Thoracic aorta (tissue), 2 donors: Measurements from ENCODE around the gene EPB41L5. TPM values are rescaled to one million over a fixed set of nuclear protein-coding genes. Genes with fewer than 3 reads are reported as not detected.

Experiments used
- ATAC-seq: fragments of 150-250 bp; one replicate; pipeline ENCODE4 v1.8.0; 2017; ENCODE audit warnings: low read depth; ENCODE audit not compliant: insufficient number of reproducible peaks, low FRiP score
- DNase-seq: peaks from one replicate; pipeline ENCODE4 v3.0.0-alpha.2; 2020; ENCODE audit warnings: low spot score
- H3K27ac ChIP-seq, 2 donors: fragments of 200-600 bp; sonication (generic); 1 replicate in 1 of 2; 2 replicates in 1 of 2; pipeline ENCODE4 v1.5.1; 2016; ENCODE audit warnings: mild to moderate bottlenecking in 2 of 2, moderate library complexity in 2 of 2
- H3K27me3 ChIP-seq: fragments of 200-600 bp; sonication (generic); replicated peaks from 2 replicates; pipeline ENCODE4 v1.6.0; 2016; ENCODE audit warnings: mild to moderate bottlenecking; ENCODE audit not compliant: insufficient read depth
- H3K36me3 ChIP-seq: fragments of 200-600 bp; sonication (generic); one replicate; pipeline ENCODE4 v1.5.1; 2016
- H3K4me1 ChIP-seq, 2 donors: fragments of 200-600 bp; sonication (generic); 1 replicate in 1 of 2; 2 replicates in 1 of 2; pipeline versions ENCODE4 v1.5.1 to v1.6.0; 2016; ENCODE audit warnings: low read depth in 2 of 2, mild to moderate bottlenecking in 1 of 2; ENCODE audit not compliant: control insufficient read depth in 1 of 2
- H3K4me3 ChIP-seq: fragments of 200-600 bp; sonication (generic); 2 replicates; pipeline ENCODE4 v1.5.1; 2016; ENCODE audit warnings: mild to moderate bottlenecking
- H3K9me3 ChIP-seq: fragments of 200-600 bp; sonication (generic); 2 replicates; pipeline ENCODE4 v1.5.1; 2016
- CTCF ChIP-seq: fragments of 200-600 bp; sonication (generic); IDR thresholded peaks from one replicate; pipeline ENCODE4 v1.5.1; 2019; ENCODE audit warnings: antibody characterized with exemption
- total RNA-seq, 2 donors: library from RNA; depleted of rRNA; stranded (reverse); fragments of >200 nt; gene quantifications; one replicate each; pipeline versions ENCODE4 v1.1.0 to v1.2.3, GENCODE V29; 2016

The EPB41L5 gene
- total RNA-seq, 2 donors from 2014 or later: 15.4 to 18.5 TPM

DNA sequence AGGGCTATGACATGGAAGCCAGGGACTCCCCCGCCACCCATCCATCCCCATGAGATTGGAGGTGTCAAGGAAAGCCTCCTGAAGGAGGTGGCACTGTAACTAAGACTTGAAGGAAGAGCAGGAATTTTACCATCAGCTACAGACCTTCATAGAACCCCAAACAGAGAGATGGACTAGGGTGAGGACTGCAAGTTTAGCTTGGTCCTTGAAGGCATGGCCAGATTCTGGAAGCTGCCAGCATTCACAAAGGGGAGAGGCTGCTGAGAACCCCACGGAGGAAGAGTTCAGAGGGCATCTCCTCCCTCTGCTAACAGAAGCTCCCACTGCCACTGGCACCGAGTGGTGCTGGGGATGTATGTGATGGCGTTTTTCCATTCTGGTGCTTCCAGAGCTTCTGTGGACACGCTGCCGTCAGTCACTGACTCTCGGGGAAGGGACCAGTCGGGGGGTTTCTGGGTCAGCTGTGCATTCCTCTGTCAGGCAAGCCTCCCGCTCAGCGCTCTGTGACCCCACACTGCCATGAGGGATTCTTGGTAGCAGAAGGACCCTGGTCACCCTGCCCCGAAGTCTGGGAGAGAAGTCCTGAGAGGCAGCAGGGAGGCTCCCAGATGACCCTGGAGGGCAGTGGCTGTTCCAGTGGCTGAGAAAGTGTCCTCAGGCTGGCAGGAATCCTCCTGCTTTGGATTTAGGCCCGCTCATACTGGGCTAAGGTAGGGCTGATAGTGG lies 192.2 kb downstream of the EPB41L5 start:
- Histone ChIP-seq H3K9me3 (no peaks in the 10 kb centered on the region), H3K27me3 (no peaks in the 10 kb centered on the region), H3K4me3 (no peak overlapping the region), H3K36me3 (no peaks in the 10 kb centered on the region), H3K27ac (no peak overlapping the region), H3K4me1 (peaks cover 0 to 7% of the 10 kb centered on the region in 2 donors)
- ATAC-seq: no peak
- no peak for TF ChIP-seq CTCF
- DNase-seq: no peak

- DNase-seq: no peak
- no peaks in the 10 kb centered on the region for H3K9me3 ChIP-seq
- H3K27me3 ChIP-seq: no peaks in the 10 kb centered on the region
- ATAC-seq: no peak
- no peak for TF ChIP-seq CTCF
- peaks cover 0 to 7% of the 10 kb centered on the region in 2 donors for H3K4me1 ChIP-seq
- no peak overlapping the region for H3K4me3 ChIP-seq
- no peaks in the 10 kb centered on the region for H3K36me3 ChIP-seq
- no peak overlapping the region for H3K27ac ChIP-seq
These were observed 193.2 kb downstream of the EPB41L5 start for GRCh38 chr2:120206022-120206581.

DNA sequence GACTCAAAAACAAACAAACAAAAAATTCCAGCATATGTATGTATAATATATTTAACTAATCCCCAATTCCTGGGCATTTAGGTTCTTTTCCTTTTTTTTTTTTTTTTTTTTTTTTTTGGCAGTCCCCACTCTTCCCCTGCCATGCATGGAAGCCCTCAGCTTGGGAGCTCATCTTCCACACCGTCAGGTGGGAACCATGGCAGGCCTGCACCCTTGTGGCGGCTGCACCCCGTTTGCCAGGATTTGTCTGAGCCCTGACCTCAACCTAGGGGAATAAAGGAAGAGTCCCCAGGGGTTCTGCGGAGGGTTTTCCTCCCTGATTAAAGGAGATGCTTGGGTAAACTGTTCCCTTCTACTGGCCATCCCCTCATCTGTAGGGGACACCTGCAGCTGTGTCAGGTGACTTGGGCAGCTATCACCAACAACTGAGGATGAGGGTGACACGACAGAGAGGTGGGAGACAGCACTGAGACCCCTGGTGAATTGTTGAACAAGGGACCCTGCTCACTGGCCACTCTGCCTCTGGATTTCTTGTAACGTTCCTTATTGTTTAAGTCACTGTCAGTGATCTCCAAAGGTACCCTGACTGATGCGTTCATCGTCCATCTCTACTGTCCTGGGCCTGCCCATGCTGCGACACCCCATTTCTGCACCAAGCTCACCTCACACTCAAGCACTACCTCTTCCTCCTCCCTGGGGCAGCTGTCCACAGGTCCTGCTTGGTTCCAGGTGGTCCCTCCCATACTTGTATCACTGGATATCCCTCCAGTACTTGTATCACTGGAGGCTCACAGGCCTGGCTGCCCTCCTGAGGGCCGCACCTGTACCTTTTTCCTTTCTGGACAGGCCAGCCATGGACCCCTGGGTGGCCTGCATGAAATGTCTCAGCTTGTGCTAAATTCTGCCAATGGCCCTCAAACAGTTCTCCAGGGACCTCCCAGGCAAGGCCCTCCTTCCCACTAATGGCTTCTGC lies 195.8 kb downstream of the EPB41L5 start:
- no peaks in the 10 kb centered on the region for H3K27me3 ChIP-seq
- DNase-seq (no peak), ATAC-seq (no peak)
- H3K4me3 ChIP-seq: no peak overlapping the region
- H3K4me1 ChIP-seq: peaks cover 0 to under 1% of the 10 kb centered on the region in 2 donors
- no peak for TF ChIP-seq CTCF
- H3K27ac ChIP-seq: no peak overlapping the region
- no peaks in the 10 kb centered on the region for H3K9me3 ChIP-seq
- H3K36me3 ChIP-seq: no peaks in the 10 kb centered on the region

DNA sequence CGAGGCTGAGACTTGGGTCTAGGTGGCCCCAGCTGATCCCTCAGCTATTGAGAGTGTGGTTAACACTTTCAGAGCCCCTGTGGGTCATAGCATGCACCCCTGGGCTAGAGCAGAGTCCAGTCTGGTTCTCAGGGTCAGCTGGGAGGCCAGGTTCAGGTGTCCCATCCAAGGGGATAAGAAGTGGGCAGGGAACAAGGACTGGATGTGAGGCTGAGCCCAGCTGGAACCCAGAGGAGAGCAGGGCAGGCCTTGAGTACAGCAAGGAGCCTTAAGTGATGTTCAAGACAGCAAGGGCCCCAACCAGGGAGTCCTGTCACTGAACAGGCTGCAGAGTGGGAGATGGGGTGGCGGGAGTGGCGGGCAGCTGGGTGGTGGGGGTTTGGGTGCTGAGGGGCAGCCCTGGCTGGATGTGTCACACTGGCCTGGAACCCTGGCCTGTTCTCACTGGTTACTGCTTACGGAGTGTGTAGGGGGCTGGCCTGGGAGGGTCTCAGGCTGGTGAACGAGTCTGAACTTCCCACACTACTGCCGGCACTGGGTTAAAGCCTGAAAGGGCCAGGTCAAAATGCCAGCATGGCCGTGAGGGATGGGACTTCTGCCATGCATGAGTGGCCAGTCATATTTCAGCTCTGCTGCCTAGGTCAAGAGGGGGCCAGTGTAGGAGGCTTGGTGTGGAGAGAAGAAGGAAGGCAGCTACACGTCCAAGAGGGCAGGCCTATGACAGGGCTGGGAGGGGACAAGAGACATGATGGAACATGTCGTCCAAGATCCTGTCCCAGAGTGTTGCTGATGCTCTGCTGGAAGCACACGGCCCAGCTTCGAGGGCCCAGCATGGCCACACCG lies 196.8 kb downstream of the EPB41L5 start:
- H3K27ac ChIP-seq: no peak overlapping the region
- H3K4me1 ChIP-seq: no peaks in the 10 kb centered on the region
- no peak for ATAC-seq
- H3K4me3 ChIP-seq: no peak overlapping the region
- no peaks in the 10 kb centered on the region for H3K27me3 ChIP-seq
- no peaks in the 10 kb centered on the region for H3K36me3 ChIP-seq
- no peak for DNase-seq
- TF ChIP-seq CTCF: no peak
- no peaks in the 10 kb centered on the region for H3K9me3 ChIP-seq
